Measurements from ENCODE around the gene CCDC146.
"Not testable (repeated sequence)": the region's sequence is repeated elsewhere in the genome, so short reads cannot be mapped to it uniquely, and the experiment has no call there.

The CCDC146 gene, protein sequence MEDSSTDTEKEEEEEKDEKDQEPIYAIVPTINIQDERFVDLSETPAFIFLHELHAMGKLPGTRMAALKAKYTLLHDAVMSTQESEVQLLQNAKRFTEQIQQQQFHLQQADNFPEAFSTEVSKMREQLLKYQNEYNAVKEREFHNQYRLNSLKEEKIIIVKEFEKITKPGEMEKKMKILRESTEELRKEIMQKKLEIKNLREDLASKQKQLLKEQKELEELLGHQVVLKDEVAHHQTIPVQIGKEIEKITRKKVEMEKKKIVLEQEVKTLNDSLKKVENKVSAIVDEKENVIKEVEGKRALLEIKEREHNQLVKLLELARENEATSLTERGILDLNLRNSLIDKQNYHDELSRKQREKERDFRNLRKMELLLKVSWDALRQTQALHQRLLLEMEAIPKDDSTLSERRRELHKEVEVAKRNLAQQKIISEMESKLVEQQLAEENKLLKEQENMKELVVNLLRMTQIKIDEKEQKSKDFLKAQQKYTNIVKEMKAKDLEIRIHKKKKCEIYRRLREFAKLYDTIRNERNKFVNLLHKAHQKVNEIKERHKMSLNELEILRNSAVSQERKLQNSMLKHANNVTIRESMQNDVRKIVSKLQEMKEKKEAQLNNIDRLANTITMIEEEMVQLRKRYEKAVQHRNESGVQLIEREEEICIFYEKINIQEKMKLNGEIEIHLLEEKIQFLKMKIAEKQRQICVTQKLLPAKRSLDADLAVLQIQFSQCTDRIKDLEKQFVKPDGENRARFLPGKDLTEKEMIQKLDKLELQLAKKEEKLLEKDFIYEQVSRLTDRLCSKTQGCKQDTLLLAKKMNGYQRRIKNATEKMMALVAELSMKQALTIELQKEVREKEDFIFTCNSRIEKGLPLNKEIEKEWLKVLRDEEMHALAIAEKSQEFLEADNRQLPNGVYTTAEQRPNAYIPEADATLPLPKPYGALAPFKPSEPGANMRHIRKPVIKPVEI

DNA sequence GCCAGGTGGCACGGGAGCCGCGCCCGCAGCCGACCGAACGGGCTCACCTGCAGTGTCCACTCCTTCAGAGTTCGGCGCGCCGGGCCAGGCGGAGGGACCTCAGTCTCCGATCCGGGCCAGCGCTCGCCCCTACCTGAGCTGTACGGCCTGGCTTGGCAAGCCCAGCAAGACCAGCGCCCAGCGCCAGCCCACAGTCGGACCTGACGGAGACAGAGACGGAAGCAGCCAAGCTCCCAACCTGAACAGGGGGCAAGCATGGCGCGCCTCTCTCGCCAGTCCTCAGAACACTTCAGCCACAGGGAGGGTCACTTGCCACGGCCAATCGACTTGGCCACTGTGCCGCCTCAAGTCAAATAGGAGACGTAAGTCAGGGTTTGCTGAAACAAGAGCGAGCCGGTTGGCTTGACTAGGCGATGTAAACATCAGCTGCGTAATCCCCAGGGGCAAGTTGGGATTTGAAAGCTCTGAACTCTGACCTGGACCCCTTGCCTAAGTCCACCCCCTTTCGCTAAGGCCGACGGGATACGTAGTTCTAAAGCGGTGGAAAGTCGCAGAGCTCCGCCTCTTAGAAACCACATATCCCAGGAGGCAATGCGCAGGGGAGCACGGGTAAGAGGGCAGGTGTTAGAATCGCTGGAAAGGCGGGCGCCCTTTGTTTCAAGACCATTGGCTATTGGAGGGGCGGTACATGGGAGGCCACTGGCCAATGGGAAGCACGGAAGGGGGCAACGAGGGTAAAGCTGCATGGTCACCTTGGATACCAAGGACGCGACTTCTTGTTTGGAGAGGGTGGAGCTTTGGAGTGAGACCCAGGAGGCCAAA lies at the start of gene CCDC146:
CCDC146 (plus strand) TSS at position 756 of the 822 bp plus-strand sequence. CDS start 45,054 bp downstream, outside the sequence.
- peak; percentile 98 for DNase-seq

DNA sequence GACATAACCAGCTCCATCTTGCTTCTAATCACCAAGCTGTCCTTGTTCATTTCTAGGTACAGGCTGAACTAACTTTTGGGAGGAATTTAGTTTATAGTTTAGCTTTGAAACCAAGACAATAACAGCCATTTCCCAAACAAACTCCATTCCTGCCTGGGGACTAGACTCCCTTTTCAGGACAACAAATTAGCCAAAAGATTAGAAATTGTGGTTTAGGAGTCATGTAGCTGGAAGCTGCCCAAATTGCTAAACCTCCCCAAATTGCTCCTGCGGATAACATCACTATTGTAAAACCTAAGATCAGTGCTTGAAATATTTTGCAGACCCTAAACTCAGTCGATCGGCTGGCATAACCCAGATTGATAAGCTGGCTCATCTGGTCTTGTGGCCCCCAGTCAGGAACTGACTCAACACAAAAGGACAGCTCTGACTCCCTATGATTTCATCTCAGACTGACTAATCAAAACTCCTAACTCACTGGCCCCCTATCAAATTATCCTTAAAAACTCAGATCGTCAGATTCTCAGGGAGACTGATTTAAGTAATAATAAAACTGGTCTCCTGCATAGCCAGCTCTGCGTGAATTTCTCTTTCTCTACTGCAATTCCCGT lies 47.5 kb upstream of the CCDC146 start:
- not testable (repeated sequence) for DNase-seq

DNA sequence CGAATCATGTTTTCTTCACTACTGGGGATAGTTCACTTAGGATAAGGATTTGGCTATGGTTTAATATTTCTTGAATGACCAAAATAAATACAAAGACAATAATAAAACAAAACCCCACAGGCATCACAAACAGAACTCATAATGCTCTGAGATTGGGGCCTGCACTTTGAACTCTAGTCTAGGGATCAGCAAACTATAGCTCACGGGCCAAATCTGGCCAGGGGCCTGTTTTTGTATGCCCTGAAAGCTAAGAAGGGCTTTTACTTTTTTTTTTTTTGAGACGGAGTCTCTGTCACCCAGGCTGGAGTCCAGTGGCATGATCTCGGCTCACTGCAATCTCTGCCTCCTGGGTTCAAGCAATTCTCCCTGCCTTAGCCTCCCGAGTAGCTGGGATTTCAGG lies 45.4 kb upstream of the CCDC146 start:
- DNase-seq: not testable (repeated sequence)

DNA sequence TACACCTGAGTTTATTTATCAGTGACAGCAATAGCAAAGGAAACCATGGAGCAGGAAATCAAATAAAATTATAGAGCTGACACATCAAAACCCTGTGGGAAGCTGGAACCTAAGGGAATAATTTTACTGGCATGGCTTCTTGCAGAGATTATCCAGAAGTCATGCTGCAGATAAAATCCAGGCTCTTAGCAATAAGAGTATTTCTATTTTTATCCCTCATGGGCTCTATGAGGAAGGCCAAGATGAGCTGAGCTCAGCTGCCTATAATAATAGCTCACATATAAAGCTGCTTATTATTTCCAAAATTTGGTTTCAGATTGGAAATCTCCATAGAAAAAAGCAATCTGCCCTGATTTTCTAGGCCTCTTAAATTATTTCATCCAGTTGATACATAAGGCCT lies 43.3 kb upstream of the CCDC146 start:
- not testable (repeated sequence) for DNase-seq

DNA sequence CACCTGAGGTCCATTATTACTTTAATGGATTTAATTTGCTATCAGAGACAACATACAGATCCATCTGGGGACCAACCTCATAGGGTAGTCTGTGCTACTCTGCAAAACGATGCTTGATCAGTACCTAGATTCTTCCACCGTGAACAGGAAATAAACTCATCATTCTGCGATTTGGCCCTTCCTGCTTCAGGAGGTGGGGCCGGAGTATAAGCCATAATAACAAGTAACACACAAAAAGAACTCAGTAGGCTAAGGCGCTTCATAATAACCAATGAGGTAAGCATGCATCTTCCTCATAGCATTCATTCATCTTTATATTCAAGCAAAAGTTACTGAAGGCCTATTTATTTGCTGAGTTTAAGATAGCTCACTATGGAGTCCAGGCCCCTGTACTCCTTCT lies 42.8 kb upstream of the CCDC146 start:
- DNase-seq: not testable (repeated sequence)

DNA sequence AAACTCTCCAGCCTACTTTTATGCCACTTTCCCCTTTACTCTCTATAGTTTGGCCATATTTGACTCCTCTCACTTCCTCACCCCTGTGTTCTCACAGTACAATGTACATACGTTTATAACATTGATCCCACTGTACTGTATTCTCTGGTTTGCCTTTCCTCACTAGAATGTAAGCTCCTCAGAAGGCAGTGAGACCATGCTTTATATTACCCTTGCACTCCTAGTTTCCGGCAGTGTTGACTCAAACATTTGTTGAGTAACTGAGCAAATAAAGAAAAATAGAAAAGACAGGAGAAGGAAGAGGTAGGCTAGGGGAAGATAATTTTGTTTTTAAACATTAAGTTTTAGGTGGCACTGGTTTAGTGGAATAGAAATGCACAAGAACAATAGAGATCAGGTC lies 42.2 kb upstream of the CCDC146 start:
- not testable (repeated sequence) for DNase-seq

DNA sequence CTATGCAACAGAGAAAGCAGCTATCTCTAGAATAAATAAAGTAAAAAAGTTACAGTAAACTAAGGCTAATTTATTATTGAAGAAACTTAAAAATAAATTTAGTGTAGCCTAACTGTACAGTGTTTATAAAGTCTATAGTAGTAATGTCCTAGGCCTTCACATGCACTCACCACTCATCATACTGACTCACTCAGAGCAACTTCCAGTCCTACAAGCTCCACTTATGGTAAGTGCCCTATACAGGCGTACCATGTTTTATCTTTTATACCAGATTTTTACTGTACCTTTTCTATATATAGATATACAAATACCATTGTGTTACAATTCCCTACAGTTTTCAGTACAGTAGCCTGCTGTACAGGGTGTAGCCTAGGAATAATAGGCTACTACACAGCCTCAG lies 40.2 kb upstream of the CCDC146 start:
- not testable (repeated sequence) for DNase-seq

DNA sequence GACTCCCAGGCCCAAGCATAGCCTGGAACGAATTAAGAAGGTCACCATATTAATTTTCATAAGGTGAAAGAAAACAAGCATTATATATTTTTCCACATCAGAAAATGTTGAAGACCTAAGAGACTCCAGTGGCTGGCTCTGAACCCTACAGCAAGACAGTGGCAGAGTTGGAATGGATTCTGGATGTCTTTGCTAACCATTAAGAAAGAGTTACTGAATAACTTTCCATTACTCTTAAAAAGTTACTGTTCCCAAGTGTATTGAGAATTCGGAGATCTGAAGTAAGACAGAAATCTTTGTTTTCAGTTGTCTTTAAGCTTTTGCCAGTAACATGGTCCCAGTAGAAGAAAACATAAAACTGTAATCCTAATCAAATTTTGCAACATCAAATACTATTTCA lies 30.1 kb upstream of the CCDC146 start:
- not testable (repeated sequence) for DNase-seq

DNA sequence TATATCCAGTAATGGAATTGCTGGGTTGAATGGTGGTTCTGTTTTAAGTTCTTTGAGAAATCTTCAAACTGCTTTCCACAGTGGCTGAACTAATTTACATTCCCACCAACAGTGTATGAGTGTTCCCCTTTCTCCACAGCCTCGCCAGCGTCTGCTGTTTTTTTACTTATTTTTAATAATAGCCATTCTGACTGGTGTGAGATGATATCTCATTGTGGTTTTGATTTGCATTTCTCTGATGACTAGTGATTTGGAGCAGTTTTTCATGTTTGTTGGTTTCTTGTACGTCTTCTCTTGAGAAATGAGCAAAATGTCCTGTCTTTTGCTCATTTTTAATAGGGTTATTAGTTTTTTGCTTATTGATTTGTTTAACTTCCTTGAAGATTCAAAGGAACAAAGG lies 21.9 kb upstream of the CCDC146 start:
- DNase-seq: not testable (repeated sequence)

DNA sequence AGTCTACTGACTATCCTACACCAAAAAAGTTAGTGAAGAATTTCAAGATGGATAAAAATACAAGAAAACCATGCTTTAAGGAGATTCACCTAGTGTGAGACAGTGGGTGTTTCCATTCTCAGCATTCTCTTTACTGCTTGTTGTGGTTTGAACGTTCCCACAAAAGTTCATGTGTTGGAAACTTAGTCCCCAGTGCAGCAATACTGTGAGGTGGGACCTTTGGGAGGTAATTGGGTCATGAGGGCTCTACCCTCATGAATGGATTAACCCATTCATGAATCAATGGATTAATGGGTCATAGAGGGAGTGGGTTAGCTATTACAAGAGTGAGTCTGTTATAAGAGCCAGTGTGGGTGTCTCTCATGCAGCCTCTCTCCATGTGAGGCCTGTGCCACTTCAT lies 21.2 kb upstream of the CCDC146 start:
- not testable (repeated sequence) for DNase-seq

DNA sequence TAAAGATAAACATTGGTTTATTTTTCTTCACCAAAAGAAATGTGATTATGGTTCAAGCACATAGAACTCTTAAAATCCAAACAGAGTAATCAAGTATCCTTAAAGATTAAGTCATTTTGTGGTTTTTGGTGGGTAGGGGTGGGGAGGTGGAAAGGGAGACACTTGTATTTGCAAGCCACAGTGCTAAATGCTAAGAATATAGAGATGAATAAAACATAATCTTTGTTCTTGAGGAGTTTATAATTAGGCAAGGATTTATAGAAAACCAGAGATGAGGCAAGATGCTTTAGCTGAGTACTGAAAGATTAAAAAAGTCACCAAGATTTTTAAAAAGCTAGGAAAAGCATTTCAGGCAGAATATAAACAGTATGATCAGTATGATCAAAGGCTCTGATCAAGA lies 19.7 kb upstream of the CCDC146 start:
- not testable (repeated sequence) for DNase-seq

DNA sequence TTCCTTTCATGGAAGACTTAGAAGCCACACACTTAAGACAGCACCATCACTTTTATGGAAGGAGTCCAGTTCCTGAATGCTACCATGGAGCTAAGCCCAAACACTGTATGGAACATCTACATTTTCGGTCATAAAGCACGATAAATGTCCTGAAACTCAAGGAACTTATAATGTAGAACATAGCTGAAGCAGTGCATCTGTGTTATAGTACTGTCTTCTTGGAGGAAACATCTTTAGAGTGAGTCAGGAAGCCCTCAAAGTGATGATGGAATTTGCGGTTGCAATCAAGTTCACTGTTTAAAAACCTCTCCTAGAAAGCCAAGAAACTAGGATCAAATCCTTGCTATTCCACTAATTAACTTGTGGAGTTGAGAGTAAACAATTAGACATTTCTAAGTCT lies 16.5 kb upstream of the CCDC146 start:
- not testable (repeated sequence) for DNase-seq

DNA sequence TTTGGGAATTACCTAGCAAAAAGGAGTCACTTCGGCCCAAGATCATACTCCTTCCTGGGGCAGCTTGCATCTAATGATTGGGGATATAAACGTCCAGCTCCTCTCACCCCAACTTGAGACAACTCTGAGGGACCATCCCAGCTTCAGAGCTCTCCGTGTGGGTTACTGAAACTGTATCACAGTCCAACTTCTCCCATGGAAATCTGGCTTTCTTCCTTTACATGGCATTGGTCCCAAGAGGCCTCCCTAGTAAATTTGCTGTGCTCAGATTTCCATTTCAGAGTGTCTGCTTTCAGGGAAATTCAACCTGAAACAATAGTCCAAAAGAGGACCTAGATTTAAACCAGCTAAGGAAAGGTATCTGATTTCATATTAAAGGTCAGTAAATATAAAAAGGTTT lies 14.8 kb upstream of the CCDC146 start:
- DNase-seq: not testable (repeated sequence)

DNA sequence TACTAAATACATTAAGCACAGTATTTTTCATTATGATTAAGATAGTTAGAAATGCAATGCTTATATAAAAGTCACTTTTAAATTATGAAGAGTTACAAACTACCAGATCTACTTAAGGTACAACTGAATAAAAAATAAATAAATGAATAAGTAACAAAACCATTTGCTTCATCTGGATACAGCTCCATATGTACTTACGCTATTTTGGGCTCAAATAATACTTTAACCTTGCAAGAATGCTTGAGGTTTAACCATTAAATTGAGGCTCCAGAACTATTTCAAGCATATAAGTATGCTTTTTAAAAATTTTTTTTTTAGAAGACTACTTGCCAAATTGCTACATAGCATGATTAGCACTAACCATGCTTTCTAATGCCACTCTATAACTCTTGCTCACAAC lies 14.1 kb upstream of the CCDC146 start:
- not testable (repeated sequence) for DNase-seq

DNA sequence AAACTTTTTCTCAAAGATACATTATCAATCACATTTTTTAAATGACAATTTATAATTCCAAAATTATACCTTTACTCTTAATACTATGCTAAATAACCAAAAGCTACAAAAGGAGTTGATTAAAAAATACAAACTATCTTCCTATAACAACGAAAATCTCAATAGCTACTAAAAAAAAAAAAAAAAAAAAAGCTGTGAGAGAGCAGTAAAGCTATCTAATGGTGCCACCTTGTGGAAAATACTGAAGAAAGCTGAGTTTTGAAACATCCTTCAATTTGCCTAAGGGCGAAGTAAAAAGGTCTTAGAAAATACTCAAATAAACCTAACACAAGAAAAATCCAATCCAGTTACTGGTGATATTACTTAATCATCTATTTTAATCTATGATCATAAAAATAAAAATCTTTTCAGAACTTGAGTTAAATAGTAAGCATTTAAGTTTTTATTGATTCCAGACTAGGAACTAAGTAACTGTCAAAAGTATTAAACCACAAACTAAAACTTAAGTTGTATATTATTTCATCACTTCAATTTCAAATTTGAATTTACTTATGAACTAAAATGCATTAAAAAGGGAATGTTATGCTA lies 9.6 kb upstream of the CCDC146 start:
- not testable (repeated sequence) for DNase-seq

DNA sequence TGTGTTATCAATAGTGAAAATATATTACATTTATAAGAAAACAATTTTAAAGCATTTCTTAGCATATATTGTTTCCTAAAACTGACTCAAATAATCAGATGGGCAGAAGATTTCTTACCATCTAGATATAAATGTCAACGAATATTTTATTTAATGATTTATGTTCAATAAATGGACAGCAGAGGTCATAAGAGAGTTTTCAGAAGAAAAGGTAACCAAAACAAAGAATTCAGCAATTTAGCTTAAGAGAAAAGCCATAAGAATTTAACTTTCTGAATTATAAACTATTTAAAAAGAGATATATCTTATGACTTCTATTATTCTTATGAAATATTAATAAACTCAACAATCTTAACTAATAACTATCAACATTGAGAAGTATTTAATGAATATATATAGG lies 3.1 kb downstream of the CCDC146 start:
- DNase-seq: not testable (repeated sequence)

DNA sequence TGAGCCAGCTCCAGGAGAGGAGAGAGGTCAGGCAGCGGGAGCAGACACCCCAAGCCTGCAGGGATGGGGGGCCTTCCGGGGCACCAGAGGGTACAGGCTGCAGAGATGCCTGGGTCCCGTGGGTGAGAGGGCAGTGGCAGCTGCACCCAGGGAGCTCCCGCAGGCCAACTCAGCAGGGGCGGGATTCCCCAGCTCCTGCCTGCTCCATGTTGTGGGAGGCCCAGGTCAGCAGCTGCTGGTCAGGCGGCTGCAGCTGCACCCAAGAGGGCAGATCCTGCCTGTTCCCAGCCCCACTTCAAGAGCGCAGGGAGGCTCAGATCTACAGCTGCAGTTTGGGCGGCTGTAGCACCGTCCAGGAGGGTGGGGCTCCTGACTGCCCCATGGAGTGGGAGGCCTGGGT lies 4.6 kb downstream of the CCDC146 start:
- DNase-seq: not testable (repeated sequence)

DNA sequence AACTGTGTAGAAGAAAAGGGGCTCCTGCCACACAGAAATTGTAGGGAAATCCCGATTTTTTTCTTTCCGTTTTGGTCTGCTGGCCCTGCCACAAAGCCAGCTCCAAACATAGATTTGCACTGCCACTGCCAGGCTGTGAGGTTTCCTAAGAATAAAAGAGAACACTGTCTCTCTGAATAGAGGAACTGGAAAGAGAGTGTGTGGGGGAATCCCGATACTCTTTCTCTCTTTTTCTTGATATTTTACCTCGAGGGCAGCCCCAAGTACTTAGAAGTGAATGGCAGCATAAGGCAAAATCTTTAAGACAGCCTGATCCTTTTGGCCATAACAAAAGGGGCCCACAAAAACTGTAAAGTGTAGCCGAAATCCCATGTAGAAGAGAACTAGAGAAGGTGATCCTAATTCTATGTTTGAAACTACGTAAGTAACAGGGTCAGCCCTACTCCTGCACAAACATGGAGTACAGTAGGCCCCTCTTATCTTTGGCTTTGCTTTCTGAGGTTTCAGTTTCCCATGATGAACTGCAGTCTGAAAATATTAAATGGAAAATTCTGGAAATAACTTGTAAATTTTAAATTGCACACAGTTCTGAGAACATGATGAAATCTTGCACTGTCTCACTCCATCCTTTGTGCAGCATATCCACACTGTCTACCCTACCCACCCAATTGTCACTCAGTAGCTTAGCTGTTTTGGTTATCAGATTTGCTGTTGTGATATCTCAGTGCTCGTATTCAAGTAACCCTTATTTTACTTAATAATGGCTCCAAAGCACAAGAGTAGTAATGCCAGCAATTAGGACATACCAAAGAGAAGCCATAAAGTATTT lies 6.4 kb downstream of the CCDC146 start:
- DNase-seq: not testable (repeated sequence)

DNA sequence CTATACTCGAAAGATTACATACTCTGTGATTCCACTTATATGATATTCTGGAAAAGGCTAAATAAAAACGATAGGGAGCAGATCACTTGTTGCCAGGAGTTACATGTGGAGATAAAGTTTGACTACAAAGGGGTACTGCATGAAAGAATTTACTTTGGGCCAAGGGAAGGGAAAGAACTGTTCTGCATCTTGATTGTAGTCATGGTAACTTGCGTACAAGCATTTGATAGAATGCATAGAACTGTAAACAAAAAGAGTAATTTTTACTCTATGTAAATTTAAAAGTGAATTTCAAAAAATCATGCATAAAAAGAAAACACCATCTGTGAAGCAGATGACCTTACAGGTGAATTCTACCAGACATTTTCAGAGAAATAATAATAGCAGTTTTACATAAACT lies 9.4 kb downstream of the CCDC146 start:
- DNase-seq: not testable (repeated sequence)

DNA sequence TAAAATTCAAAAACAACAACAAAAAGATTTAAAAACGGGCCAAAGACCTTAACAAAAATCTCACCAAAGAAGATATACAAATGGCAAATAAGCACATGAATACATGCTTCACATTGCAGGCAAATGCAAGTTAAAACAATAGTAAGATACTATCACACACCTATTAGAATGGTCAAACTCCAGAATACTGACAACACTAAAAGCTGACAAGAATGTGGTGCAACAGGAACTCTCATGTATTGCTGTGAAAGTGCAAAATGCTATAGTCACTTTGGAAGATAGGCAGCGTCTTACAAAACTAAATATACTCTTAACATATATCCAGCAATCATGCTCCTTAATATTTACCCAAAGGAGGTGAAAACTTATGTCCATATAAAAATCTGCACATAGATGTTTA lies 16.3 kb downstream of the CCDC146 start:
- DNase-seq: not testable (repeated sequence)

DNA sequence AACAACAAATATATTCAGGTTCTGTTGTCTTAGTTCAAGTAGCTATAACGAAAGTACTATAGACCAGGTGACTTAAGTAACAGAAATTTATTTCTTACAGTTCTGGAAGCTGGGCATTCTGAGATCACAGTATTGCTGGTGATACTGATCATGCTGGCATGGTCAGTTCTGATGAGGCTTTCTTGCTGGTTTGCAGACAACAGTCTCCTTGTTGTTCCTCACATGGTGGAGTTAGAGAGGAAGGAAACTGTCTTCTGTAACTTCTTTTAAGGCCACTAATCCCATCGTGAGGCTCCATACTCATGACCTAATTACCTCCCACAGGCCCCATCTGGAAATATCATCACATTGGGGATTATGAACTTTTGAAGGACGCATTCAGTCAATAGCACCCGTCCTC lies 17.9 kb downstream of the CCDC146 start:
- DNase-seq: not testable (repeated sequence)

Data from activated effector memory CD4-positive, alpha-beta T cell treated with anti-CD3 and anti-CD28 coated beads, Interleukin-2, amount 50 U/mL, for 16 hours (primary cell).